GM18861 (cell line): Measurements from ENCODE around the gene ZNF385D.

ENCODE experiments used
- ATAC-seq: cut with Tn5 transposase; IDR thresholded peaks from one replicate; pipeline ENCODE4 v1.9.1; 2021; ENCODE audit not compliant: unreplicated experiment

Gene ZNF385D

DNA sequence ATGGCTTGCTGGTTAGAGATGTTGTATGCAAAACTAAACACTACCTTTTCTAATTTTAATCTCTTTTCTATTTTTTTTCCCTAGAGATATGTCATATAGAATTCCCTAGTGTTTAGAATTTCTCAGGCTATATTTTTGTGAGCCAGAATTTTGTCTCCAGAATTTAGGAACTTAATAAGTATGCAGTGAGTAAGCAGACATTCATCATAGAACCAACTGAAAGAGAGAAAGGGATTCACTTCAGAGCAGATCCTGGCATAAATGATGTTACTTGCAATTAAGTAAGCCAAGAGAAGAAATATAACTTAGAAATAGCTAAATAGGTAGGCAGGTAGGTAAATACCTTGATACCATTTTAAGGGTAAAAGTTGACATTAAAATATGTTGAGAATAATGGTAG is 288.9 kb downstream of the ZNF385D start:
- ATAC-seq: no peak

DNA sequence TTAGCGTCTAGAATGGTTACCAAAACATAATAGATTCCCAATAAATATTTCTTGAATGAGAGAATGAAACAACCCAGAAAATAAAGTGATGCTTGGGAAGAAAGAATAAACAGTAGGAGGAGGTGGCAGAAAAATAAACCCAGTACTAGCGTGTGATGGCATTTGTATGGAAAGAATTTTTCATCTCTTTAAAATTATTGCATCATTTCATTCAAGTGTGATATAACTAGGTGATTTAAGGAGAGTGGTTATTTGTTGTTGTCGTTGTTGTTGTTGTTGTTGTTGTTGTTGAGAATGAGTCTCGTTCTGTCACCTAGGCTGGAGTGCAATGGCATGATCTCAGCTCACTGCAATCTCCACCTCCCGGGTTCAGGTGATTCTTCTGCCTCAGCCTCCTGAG is 293.9 kb downstream of the ZNF385D start:
- ATAC-seq: no peak

GRCh38 chr3:21449738-21450137 is 301.3 kb downstream of the ZNF385D start:
- ATAC-seq: no peak

- no peak for ATAC-seq
These were observed 303.4 kb downstream of the ZNF385D start for GRCh38 chr3:21447476-21448151.

GRCh38 chr3:21446945-21447475 is 304.0 kb downstream of the ZNF385D start:
- ATAC-seq: no peak

DNA sequence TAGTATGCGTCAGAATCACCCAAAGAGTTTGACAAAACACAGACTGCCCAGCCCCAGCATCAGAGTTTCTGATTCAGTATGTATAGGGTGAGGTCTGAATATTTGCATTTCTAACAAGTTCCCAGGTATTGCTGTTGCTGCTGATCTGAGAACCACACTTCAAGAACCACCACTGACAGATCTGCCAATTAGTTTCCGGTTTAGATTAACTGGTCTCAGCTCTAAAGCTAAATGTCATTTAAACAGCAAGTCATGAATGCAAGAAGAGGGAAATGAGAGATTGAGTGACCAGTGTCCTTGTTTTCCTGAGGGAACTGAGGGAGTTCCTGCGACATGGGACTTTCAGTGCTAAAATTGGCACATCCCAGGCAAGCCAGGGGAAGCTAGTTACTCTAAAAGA is 305.0 kb downstream of the ZNF385D start:
- ATAC-seq: no peak

DNA sequence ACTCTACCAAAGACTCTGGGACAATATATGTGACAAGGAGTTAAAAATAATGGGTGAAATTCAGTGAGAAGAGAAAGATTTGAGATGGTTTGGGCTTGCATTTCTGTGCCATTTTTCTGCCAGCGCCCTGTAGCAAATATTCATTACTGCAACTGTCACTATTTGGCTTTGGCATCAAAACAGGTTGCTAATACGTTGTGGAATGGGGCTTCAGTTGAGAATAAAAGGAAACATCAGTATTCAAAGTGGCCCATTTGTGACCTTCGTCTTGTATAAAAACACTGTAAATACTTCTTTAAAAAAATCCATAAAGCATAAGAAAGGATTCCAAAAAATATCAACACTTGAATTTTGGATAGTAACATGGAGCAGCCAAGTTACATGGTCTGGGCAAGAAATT is 309.2 kb downstream of the ZNF385D start:
- no peak for ATAC-seq

DNA sequence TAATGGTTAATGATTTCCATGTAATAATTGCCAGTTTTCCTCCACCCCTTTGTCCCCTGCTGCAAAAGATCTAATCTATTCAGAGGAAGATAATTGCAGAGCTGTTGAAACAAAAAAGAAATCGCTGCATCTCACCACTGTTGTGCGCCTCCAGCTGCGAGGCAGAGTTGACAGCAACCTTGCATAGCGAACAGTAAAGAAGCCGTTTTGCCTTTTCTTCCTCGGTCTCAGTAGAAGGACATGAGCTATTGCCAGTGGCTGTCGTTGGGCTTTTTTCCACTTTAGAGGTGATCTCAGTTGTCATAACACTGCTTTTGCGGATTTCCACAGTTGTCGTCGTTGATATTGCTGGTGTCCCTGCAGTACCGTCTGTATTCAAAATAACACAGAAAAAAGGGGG is 314.2 kb downstream of the ZNF385D start:
- no peak for ATAC-seq

DNA sequence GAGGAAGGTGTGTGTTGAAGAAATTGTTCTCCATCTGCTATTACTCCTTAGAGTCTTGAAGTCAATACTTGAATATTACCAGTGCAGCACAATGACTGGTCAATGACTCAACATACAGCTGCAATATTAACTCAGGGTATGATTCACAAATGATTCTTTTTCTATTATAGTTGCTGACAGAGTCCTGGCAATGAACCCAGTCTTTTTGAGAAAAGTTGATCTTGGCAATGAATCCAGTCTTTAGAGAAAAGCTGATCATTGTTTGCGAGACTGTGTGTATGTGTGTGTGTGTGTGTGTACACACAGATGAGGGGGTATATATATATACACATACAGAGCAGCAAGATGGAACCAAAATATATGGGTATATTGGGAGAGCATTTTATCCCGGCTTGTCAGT is 315.1 kb downstream of the ZNF385D start:
- no peak for ATAC-seq

- no peak for ATAC-seq
These were observed 316.7 kb downstream of the ZNF385D start for GRCh38 chr3:21434310-21434709.

DNA sequence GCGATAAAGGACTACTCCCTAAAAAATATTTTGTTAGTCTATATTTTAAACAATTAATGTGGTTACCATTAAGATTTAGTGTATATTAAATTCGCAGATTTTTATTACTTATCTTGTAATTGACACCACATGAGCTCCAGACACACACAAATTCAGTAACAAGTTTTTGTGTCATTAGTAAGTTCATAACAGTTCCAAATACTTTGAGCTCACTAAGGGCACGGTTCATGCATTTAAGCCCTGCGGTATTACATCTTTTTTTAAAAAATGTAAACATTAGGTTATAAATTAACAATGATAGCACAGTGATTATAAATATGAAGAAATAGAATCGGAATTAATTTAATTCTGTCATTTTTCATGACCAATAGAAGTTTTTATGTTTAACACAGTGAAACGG is 317.3 kb downstream of the ZNF385D start:
- ATAC-seq: no peak

DNA sequence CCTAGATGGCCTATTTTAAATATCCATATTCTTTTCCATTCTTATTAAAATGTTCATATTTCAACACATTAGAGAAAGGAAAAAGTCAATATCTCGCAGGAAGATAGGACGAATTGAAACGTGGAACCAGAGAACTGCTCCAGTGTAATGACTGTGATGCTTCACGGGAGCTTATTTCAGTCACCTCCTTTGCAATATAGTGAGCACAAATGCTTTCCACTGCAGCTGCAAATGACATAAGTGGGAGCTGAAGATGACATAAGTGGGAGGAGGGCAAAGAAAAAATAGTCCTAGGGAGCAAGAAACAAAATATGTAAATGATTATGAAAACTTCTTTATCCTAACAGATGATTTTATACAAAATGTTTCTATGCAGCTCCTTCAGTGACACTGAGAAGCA is 324.1 kb downstream of the ZNF385D start:
- ATAC-seq: no peak

DNA sequence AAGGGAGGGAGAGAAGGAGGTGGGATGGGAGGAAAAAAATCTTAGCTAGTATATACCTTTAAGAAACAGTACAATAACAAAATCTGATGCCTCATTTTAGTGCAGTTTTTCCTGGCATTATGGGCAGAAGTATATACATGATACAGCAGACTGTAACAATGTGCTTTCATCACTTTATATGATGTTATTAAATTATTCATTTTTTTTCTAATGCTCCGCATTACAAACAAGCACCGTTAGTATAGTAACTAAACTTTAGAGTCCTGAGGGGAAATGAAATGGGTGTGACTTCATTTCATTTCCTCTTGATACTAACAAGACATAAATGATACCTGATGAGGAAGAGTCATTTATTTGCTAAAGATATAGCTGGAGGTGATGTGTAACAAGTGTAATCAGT is 325.3 kb downstream of the ZNF385D start:
- no peak for ATAC-seq

DNA sequence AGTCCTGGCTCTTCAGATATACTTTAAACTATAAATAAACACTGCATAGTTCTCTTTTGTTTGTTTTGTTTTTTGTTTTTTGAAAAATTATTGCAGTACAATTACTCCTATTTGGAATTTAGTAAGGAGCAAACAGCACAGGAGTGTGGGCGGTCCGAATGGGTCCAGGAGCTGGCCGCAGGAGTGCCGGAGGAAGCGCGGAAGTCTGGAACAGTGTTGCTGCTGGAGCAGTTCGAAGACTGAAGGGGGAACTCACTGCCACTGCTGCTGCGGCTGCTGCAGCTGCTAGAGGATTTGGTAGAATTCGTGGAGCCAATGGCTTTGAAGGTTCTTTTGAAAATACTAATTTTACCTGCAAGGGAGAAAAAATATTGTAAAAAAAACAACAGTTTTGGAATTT is 329.9 kb downstream of the ZNF385D start:
- ATAC-seq: no peak

GRCh38 chr3:21417991-21418390 is 333.0 kb downstream of the ZNF385D start:
- no peak for ATAC-seq

GRCh38 chr3:21414506-21414905 is 336.5 kb downstream of the ZNF385D start:
- ATAC-seq: no peak

DNA sequence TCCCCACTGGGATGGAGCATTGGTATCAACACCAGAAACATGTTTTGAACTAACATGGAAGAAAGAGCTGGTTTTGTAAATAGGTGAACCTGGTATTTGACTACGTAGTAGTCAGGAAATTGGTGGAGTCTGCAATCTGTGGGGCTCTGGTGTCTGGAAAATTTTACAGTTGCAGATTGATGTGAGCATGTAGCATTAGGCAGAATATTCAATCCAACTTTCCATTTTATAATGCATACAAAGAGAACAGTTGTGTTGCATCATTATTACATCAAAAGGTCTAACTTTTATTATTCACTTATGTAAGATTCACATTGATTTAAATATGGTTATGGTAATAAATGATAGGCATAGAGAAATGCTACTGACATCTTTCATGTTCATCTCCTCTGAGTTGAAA is 340.0 kb downstream of the ZNF385D start:
- ATAC-seq: no peak

DNA sequence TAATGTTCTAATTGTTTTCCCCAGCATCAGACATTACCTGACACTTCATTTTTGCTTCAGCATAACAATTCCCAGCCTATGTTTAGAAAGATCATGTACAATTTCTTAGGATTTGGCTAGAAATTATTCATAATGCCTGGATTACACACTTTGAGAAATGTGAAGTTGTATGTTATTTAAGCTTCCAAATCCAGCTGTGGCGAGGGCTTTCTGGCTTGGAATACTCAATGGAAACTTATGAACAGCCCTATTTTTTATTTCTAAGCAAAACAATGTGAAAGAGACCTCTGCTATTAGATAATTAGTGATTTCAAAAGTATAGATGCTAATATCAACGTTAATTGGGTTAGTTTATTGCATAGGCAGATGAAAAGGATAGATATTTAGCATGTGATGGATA is 341.6 kb downstream of the ZNF385D start:
- ATAC-seq: no peak

DNA sequence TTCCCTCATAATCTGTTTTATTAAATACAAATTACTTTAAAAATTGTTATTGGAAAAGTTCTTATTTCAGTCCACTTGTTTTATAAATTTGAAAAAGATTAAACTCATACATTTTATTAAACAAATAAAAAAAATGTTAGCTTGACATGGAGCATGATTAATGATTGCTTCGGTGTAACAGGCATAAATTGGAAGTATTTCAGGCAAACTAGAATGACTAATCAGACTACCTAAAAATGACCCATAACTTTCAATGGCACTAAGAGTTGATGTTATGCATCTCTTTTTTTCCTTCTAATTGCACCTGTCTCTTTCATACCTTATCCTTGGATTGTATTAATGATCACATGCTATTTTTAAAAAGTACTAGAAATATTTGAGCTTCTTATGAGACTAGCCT is 343.3 kb downstream of the ZNF385D start:
- no peak for ATAC-seq

DNA sequence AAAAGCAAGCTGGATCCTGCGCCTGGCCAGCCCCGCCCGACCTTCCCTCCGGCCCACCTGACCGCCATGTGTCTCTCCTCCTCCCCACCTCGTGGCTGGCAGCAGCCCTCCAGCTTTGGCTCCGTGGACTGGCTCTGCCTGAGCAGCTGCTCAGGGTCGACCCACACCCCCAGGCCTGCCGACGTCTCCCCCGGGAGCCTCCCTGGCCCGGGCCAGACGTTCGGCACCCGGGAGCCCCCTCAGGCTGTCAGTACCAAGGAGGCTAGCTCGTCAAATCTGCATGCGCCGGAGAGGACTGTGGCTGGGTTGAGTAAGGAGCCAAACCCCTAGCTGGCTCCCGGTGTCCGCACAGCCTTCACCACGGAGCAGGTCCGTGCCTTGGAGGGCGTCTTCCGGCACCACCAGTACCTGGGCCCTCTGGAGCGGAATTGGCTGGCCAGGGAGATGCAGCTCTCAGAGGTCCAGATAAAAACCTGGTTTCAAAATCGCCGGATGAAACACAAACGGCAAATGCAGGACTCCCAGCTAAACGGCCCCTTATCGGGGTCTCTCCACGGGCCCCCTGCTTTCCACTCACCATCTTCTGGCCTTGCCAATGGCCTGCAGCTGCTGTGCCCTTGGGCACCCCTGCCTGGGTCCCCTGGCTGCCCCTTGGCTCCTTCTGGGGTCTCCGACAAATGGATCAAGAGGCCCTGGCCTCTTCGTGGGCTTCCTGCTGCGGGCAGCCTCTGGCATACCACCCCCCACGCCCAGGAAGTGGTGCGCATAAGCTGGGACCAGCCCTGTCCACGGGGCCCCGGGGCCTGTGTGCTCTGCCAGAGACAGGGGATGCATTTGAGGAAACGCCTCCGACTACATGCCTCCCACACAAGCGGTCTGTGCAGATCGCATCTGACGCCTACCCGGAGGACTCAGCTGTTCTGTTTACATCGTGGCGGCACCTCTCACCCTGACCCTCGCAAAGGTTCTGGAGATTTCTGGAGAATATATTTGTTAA is 345.0 kb downstream of the ZNF385D start:
- ATAC-seq: no peak

- no peak for ATAC-seq
These were observed 352.5 kb downstream of the ZNF385D start for GRCh38 chr3:21398461-21398860.

DNA sequence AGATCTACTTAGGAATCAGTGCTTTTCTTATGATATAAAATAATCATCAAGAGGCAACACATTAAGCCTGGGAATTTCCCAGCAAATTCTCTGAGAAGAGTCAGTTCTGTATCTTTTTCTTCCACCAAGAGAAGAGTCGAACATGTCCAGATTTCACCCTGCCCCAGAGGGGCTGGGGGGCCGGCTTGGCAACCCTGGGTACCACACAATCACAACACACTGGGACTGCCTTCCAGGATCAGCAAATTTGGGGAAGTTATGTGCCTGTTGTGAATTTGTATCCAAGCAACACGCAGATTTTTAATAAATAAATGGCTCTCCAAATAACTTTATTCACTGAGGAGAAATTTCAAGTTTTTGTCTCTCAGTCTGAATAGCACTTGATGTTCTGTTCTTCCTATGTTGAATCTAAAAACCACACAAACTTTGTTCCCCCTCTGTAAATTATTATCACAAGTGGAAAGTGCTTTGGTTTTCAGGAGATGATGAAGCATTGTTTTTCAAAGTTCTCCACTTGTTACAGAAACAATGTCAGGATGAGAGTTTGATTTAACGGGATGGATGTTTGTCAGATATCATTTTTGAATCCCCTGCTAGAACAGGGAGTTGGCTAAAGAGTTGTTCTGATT is 357.2 kb downstream of the ZNF385D start:
- ATAC-seq: no peak
